HEK293T (cell line): Measurements from ENCODE around the gene TMEM156.

Experiments
- CTCF ChIA-PET: fragments of 350-600 bp; formaldehyde crosslinking; extraction: SDS; loops from one replicate; lab custom pipeline; 2021; ENCODE audit warnings: antibody characterized with exemption, inconsistent platforms; lab: Yijun Ruan, JAX
- POLR2A ChIA-PET: fragments of 350-600 bp; formaldehyde crosslinking; extraction: SDS; loops from one replicate; lab custom pipeline; 2020; ENCODE audit warnings: antibody characterized with exemption, inconsistent platforms; lab: Yijun Ruan, JAX
- DNase-seq: peaks from one replicate; pipeline ENCODE4 v3.0.0; 2012; ENCODE audit warnings: mixed read lengths; ENCODE audit errors: extremely low spot score
- ARNT ChIP-seq: fragments of 450-650 bp; IDR thresholded peaks from 2 replicates; pipeline ENCODE4 v1.6.1; 2017; ENCODE audit warnings: mild to moderate bottlenecking
- BHLHE40 ChIP-seq: fragments of 450-650 bp; IDR thresholded peaks from 2 replicates; pipeline ENCODE4 v1.6.1; 2016; ENCODE audit warnings: mild to moderate bottlenecking, moderate library complexity, borderline replicate concordance
- CTBP1 ChIP-seq: fragments of 450-650 bp; IDR thresholded peaks from 2 replicates; pipeline ENCODE4 v1.6.1; 2016; ENCODE audit warnings: borderline replicate concordance
- ELF4 ChIP-seq: fragments of 450-650 bp; IDR thresholded peaks from 2 replicates; pipeline ENCODE4 v1.6.1; 2017; ENCODE audit warnings: antibody characterized with exemption
- FOXA1 ChIP-seq: fragments of 450-650 bp; IDR thresholded peaks from 2 replicates; pipeline ENCODE4 v1.6.1; 2016; ENCODE audit warnings: mild to moderate bottlenecking
- FOXK2 ChIP-seq: fragments of 450-650 bp; IDR thresholded peaks from 2 replicates; pipeline ENCODE4 v1.6.1; 2016; ENCODE audit warnings: mild to moderate bottlenecking
- FOXM1 ChIP-seq: fragments of 450-650 bp; IDR thresholded peaks from 2 replicates; pipeline ENCODE4 v1.6.1; 2017; ENCODE audit warnings: mild to moderate bottlenecking, borderline replicate concordance
- HDGF ChIP-seq: fragments of 450-650 bp; IDR thresholded peaks from 2 replicates; pipeline ENCODE4 v1.6.1; 2017; ENCODE audit warnings: antibody characterized with exemption, borderline replicate concordance
- L3MBTL2 ChIP-seq: fragments of 450-650 bp; conservative IDR thresholded peaks from 2 replicates; pipeline ENCODE4 v1.6.1; 2016; ENCODE audit warnings: mild to moderate bottlenecking
- LEF1 ChIP-seq: fragments of 450-650 bp; IDR thresholded peaks from 2 replicates; pipeline ENCODE4 v1.6.1; 2017; ENCODE audit warnings: mild to moderate bottlenecking, borderline replicate concordance
- NFRKB ChIP-seq: fragments of 450-650 bp; IDR thresholded peaks from 2 replicates; pipeline ENCODE4 v1.6.1; 2016; ENCODE audit warnings: mild to moderate bottlenecking, moderate library complexity
- SP1 ChIP-seq: fragments of 450-650 bp; IDR thresholded peaks from 2 replicates; pipeline ENCODE4 v1.6.1; 2017
- SUZ12 ChIP-seq: fragments of 450-650 bp; IDR thresholded peaks from 2 replicates; pipeline ENCODE4 v1.6.1; 2016; ENCODE audit warnings: mild to moderate bottlenecking
- TARDBP ChIP-seq: fragments of 450-650 bp; IDR thresholded peaks from 2 replicates; pipeline ENCODE4 v1.6.1; 2016
- ZNF384 ChIP-seq: fragments of 450-650 bp; IDR thresholded peaks from 2 replicates; pipeline ENCODE4 v1.6.1; 2016
- TF ChIP-seq, protein P1 (sequence below): fragments of 450-650 bp; IDR thresholded peaks from 2 replicates; pipeline ENCODE4 v1.6.1; 2016

The TMEM156 gene

DNA sequence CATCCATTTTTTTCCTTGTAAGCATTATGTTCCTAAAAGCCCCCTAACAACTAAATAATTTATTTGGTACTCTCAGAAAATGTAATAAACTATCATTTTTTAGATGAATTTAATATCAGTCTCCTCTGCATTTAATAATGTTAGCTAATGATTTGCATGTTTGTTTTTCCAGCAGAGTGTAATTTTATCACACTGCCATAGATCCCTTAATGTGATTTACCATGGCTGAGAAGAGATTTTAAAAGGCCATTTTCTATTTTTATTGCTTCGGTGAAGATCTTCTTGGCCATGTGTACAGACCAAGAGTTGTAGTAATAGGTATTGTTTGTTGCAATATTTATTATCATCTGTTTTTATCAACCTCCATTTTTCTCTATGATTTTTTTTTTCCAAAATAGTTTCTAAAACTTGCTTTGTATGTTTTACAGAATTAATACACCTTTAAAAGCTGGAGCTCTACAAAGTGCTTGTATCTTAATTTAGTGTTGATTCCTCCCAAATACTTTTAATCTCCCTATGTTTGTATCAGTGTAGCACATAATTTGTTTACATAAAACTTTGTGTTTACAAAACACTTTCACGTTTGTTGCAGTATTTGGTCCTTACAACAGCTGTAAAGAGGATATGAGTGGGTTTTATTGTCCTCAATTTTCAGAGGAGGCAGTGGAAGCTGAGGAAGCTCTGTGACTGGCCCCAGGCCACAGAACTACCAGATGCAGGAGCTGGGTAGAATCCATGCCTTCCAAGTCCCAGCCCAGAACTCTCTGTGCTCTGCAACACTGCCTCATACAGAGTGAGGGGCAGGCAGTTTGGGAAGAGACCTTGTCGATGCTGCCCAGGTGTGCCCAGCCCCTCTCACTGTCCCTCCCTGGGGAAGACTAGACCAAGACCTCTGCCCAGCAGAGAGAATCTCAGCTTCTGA is 106.5 kb downstream of the TMEM156 start:
- ChIA-PET CTCF (interaction anchor here (0.7 kb wide), 1 partner anchor 60 kb away, joined by 3 read pairs; no protein-coding TSS in a partner anchor), POLR2A (no interaction called here)
- TF ChIP-seq SP1 (no peak), ZNF384 (no peak)
- DNase-seq: peak; percentile 9

DNA sequence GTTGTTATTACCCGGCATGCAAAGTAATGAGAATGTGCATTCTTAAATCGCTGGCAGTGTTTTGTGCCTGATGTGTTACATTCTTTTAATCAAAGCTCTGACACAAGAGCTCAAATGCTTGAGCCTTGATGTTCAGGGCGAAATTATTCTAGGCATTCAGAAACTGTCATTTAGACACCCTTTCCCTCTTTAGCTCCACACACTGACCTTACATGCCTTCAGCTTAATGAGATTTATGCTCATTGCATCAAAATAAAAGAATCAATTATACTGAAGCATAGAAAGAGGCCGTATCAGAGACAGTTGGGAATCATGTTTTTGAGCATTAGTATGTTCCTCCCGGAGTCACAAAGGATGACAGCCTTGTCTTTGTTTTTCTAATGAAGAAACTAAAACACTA is 107.9 kb downstream of the TMEM156 start:
- ChIA-PET CTCF (interaction anchor here (0.6 to 1.1 kb wide), 2 partner anchors 211 to 954 kb away, joined by 3 read pairs; no protein-coding TSS in a partner anchor), POLR2A (no interaction called here)
- no peak for DNase-seq
- TF ChIP-seq SUZ12 (no peak), LEF1 (no peak), FOXK2 (no peak), L3MBTL2 (no peak), ZNF384 (no peak), ELF4 (no peak), FOXM1 (no peak), SP1 (no peak), NFRKB (no peak)

DNA sequence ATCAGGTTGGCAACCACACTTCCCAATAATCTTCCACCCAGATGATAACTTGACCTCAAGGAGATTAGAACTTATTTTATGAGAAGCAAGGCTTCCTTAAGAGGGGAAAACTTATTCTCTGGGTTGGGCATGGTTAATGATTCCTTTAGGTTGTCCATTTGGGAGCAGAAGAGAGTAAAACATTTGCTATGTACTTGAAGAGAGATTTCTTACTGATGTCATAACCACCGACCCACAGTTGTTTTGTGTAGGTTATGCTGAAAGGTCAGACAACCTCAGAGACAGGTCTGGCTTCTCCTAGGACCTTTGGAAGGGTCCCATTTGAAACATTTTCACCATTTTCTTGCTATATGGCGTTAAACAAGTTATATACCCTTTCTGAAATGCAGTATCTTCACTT is 108.5 kb downstream of the TMEM156 start:
- no peak for TF ChIP-seq SUZ12
- no peak for TF ChIP-seq FOXK2
- TF ChIP-seq BHLHE40: no peak
- no peak for TF ChIP-seq ARNT
- no peak for TF ChIP-seq ZNF384
- no peak for TF ChIP-seq NFRKB
- TF ChIP-seq TARDBP: no peak
- no peak for TF ChIP-seq HDGF
- no peak for TF ChIP-seq CTBP1
- ChIA-PET POLR2A (no interaction called here), CTCF (no interaction called here)
- no peak for DNase-seq

DNA sequence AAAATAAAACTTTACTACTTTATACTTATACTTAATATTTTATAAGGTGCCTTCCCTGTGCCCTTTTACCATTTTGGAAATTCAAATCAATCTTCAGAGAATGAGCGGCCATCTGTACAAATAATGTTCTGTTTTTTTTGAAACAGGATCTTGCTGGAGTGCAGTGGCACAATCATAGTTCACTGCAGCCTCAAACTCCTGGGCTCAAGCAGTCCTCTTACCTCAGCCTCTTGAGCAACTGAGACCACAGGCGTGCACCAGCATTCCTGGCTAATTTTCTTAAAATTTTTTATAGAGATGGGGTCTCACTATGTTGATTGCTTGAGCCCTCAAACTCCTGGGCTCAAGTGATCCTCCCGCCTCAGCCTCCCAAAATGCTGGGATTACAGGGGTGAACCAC is 111.1 kb downstream of the TMEM156 start:
- ChIA-PET POLR2A (no interaction called here), CTCF (no interaction called here)
- DNase-seq: no peak
- TF ChIP-seq BHLHE40: no peak
- no peak for TF ChIP-seq L3MBTL2
- no peak for TF ChIP-seq LEF1
- no peak for TF ChIP-seq SUZ12
- TF ChIP-seq, protein P1, sequence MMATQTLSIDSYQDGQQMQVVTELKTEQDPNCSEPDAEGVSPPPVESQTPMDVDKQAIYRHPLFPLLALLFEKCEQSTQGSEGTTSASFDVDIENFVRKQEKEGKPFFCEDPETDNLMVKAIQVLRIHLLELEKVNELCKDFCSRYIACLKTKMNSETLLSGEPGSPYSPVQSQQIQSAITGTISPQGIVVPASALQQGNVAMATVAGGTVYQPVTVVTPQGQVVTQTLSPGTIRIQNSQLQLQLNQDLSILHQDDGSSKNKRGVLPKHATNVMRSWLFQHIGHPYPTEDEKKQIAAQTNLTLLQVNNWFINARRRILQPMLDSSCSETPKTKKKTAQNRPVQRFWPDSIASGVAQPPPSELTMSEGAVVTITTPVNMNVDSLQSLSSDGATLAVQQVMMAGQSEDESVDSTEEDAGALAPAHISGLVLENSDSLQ: no peak
- TF ChIP-seq NFRKB: no peak
- TF ChIP-seq TARDBP: no peak
- no peak for TF ChIP-seq FOXM1
- no peak for TF ChIP-seq FOXK2
- TF ChIP-seq HDGF: no peak
- no peak for TF ChIP-seq ZNF384
- no peak for TF ChIP-seq SP1
- no peak for TF ChIP-seq CTBP1
- no peak for TF ChIP-seq ELF4
- TF ChIP-seq ARNT: no peak

DNA sequence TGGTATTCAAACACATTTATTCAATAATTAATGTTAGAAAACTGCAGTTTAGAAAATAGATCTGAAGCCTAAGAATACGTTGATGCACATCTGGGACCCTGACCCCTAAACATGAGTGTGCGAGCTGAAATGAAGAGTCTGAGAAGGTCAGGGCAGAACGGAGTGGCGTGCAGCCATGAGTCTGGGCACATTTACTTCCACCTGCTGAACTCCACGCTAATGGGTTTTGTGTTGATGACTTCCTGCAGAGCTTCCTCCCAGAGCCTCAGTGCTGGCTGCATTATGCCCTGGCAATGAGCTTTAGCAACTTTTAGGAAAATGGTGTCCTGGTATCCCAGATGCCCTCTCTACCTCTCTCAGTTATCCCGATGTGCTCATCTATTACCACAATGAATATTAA is 111.5 kb downstream of the TMEM156 start:
- no peak for DNase-seq
- ChIA-PET CTCF (no interaction called here), POLR2A (no interaction called here)
- TF ChIP-seq FOXK2 (no peak), FOXM1 (no peak), FOXA1 (no peak), SP1 (no peak), ELF4 (no peak), ZNF384 (no peak), TARDBP (no peak), LEF1 (no peak), SUZ12 (no peak), BHLHE40 (no peak), ARNT (no peak), CTBP1 (no peak), L3MBTL2 (no peak), HDGF (no peak), NFRKB (no peak)
- TF ChIP-seq, protein P1: no peak

DNA sequence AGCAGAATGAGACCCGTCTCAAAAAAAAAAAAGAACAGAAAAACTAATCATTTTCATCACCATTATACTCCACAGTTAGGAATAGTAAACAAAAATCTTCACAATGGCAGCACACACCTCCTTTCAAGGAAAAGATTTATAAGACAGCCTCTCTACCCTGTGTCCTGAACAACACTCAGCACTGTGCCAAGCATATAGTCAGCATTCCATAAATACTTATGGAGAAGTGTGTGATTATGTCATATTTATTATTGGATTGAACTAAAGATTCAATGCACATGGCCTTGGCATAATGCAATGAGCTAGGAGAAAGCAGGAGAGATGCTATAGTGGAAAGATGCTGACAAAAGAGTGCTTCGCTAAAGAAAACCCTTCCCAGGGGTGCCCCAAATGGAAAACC is 112.0 kb downstream of the TMEM156 start:
- TF ChIP-seq BHLHE40: no peak
- TF ChIP-seq L3MBTL2: no peak
- no peak for TF ChIP-seq ARNT
- TF ChIP-seq SUZ12: no peak
- TF ChIP-seq FOXK2: no peak
- no peak for TF ChIP-seq ZNF384
- no peak for TF ChIP-seq CTBP1
- no peak for TF ChIP-seq HDGF
- no peak for DNase-seq
- ChIA-PET CTCF (no interaction called here), POLR2A (no interaction called here)

DNA sequence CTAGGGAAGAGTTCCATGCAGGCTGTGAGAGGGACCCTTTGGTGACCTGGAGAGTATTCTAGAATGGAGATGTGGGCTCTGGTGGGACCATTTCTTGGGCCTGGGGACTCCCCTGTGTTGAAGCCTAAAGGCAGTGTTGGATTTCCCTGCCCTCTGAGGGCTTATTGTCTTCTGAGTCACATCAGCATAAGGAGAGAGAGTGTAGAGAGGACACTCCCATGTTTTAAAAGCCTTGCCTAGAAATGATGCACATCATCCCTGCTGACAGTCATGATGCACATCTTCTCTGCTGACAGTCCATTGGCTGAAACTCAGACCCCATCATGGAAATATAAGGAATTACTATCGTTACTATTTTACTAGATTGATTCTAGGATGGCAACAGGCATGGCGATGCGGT is 112.7 kb downstream of the TMEM156 start:
- no peak for TF ChIP-seq ELF4
- TF ChIP-seq, protein P1: no peak
- no peak for TF ChIP-seq FOXM1
- no peak for TF ChIP-seq ARNT
- TF ChIP-seq BHLHE40: no peak
- no peak for TF ChIP-seq ZNF384
- CTCF ChIA-PET: no interaction called here
- DNase-seq: no peak
- POLR2A ChIA-PET: no interaction called here
